OCI-LY7 (cell line): Measurements from ENCODE around the gene IGSF23. TPM values are rescaled to one million over a fixed set of nuclear protein-coding genes. Genes with fewer than 3 reads are reported as not detected.

Experiments
- BruUV-seq: library from RNA; stranded (reverse); fragments of 400-500 nt; replicated peaks from 2 replicates; lab custom pipeline; 2021; lab: Mats Ljungman, UMichigan
- CTCF ChIA-PET: fragments of 300-600 bp; sonication (Branson Sonifier 250); formaldehyde crosslinking; loops from one replicate; lab custom pipeline; 2022; ENCODE audit warnings: antibody characterized with exemption; ENCODE audit not compliant: unreplicated experiment; lab: Charles Lee
- POLR2A ChIA-PET: fragments of 300-600 bp; sonication (Branson Sonifier 250); formaldehyde crosslinking; loops from one replicate; lab custom pipeline; 2022; ENCODE audit warnings: antibody characterized with exemption; lab: Charles Lee
- DNase-seq: peaks from one replicate; pipeline ENCODE4 v3.0.0-alpha.2; 2015; ENCODE audit warnings: low spot score
- H2AFZ ChIP-seq: fragments of 200-600 bp; sonication (generic), shearing (Covaris generic); 2 replicates; pipeline ENCODE4 v1.6.1; 2014; ENCODE audit warnings: mild to moderate bottlenecking, antibody characterized with exemption, low read length, moderate library complexity
- H3K27ac ChIP-seq: fragments of 200-600 bp; sonication (generic); 2 replicates; pipeline ENCODE4 v1.5.1; 2014; ENCODE audit warnings: mixed run types, low read depth, mild to moderate bottlenecking, moderate library complexity, low read length, inconsistent platforms; ENCODE audit not compliant: poor library complexity, severe bottlenecking
- H3K36me3 ChIP-seq: fragments of 200-600 bp; sonication (generic); 2 replicates; pipeline ENCODE4 v1.6.1; 2014; ENCODE audit warnings: mild to moderate bottlenecking, antibody characterized with exemption, low read length, moderate library complexity, mixed read lengths; ENCODE audit not compliant: insufficient read depth
- H3K4me1 ChIP-seq: fragments of 200-600 bp; sonication (generic); 2 replicates; pipeline ENCODE4 v1.5.1; 2014; ENCODE audit warnings: mild to moderate bottlenecking, low read length; ENCODE audit not compliant: insufficient read depth, poor library complexity, severe bottlenecking
- H3K4me2 ChIP-seq: fragments of 200-600 bp; sonication (generic); 2 replicates; pipeline ENCODE4 v1.6.1; 2014; ENCODE audit warnings: mild to moderate bottlenecking, low read length
- H3K4me3 ChIP-seq: fragments of 200-600 bp; sonication (generic); 2 replicates; pipeline ENCODE4 v1.5.1; 2014; ENCODE audit warnings: mild to moderate bottlenecking, low read depth, low read length; ENCODE audit not compliant: poor library complexity, severe bottlenecking
- H3K79me2 ChIP-seq: fragments of 200-600 bp; sonication (generic); 2 replicates; pipeline ENCODE4 v1.6.1; 2016; ENCODE audit warnings: low read depth, mild to moderate bottlenecking, low read length, moderate library complexity, mixed read lengths; ENCODE audit not compliant: insufficient read depth
- H3K9me2 ChIP-seq: fragments of 200-600 bp; sonication (generic); 2 replicates; pipeline ENCODE4 v1.6.1; 2016; ENCODE audit warnings: mild to moderate bottlenecking, low read length, mixed read lengths; ENCODE audit not compliant: insufficient read depth
- H3K9me3 ChIP-seq: fragments of 200-600 bp; sonication (generic); 2 replicates; pipeline ENCODE4 v1.6.1; 2014; ENCODE audit warnings: mild to moderate bottlenecking, mixed run types, low read length, mixed read lengths
- H4K20me1 ChIP-seq: fragments of 200-600 bp; sonication (generic); 2 replicates; pipeline ENCODE4 v1.6.1; 2014; ENCODE audit warnings: mild to moderate bottlenecking, antibody characterized with exemption, low read length, moderate library complexity, mixed read lengths; ENCODE audit not compliant: insufficient read depth
- CTCF ChIP-seq: fragments of 200-600 bp; sonication (generic); conservative IDR thresholded peaks from 2 replicates; pipeline ENCODE4 v1.5.1; 2014; ENCODE audit warnings: mild to moderate bottlenecking, antibody characterized with exemption, low read length, moderate library complexity, mixed read lengths
- EZH2phosphoT487 ChIP-seq: fragments of 200-600 bp; sonication (generic); IDR thresholded peaks from 2 replicates; pipeline ENCODE4 v1.6.1; 2018; ENCODE audit warnings: low read depth, borderline replicate concordance, mild to moderate bottlenecking, mixed run types, antibody characterized with exemption, low read length, moderate library complexity, mixed read lengths
- intact Hi-C: fragments of 100-400 bp; cut with micrococcal nuclease; formaldehyde crosslinking; loops from one replicate; pipeline ENCODE4 v1.10.0; 2022; ENCODE audit not compliant: unreplicated experiment
- total RNA-seq, 2 experiments: library from RNA; depleted of rRNA in 1 of 2; stranded (reverse); fragments of >200 nt in 1 of 2; shearing (Covaris generic) in 1 of 2; gene quantifications; 2 replicates each; pipeline ENCODE4 v1.2.3, GENCODE V29; 2014 to 2022

Gene IGSF23
- total RNA-seq, 2 experiments from 2014 or later = not detected

GRCh38 chr19:44643605-44644401, 30.4 kb downstream of the IGSF23 start, which contains the start of gene PVR:
TSS of gene PVR (plus strand) at chr19:44643910. CDS start at chr19:44644097, 187 bp downstream.
- TF ChIP-seq CTCF = no peak
- TF ChIP-seq EZH2phosphoT487 = no peak
- Histone ChIP-seq H3K4me3 (no peak within 1 kb of the TSS), H3K4me1 (no peaks in the 10 kb centered on the region), H4K20me1 (no peaks in the 10 kb centered on the region), H3K27ac (no peak within 1 kb of the TSS), H3K9me3 (no peaks in the 10 kb centered on the region), H3K36me3 (no peaks in the 10 kb centered on the region), H2AFZ (no peak within 1 kb of the TSS), H3K79me2 (no peaks in the 10 kb centered on the region), H3K9me2 (no peaks in the 10 kb centered on the region), H3K4me2 (no peak within 1 kb of the TSS)
- ChIA-PET POLR2A (no interaction called here), CTCF (no interaction called here)
- no TSS peak for BruUV-seq
- intact Hi-C loops = no loop called here
- no peak for DNase-seq

GRCh38 chr19:44644402-44645016, 31.1 kb downstream of the IGSF23 start:
- Histone ChIP-seq H4K20me1 (no peaks in the 10 kb centered on the region), H3K36me3 (no peaks in the 10 kb centered on the region), H3K4me3 (no peak overlapping the region), H3K9me3 (no peaks in the 10 kb centered on the region), H3K4me1 (no peaks in the 10 kb centered on the region), H3K27ac (no peak overlapping the region), H3K4me2 (no peak overlapping the region), H3K9me2 (no peaks in the 10 kb centered on the region), H3K79me2 (no peaks in the 10 kb centered on the region), H2AFZ (no peak overlapping the region)
- TF ChIP-seq EZH2phosphoT487 (no peak), CTCF (no peak)
- intact Hi-C loops = no loop called here
- ChIA-PET CTCF (no interaction called here), POLR2A (no interaction called here)
- no peak for DNase-seq
- BruUV-seq = no TSS peak

GRCh38 chr19:44645407-44646048, 32.2 kb downstream of the IGSF23 start:
- intact Hi-C loops = no loop called here
- POLR2A ChIA-PET = no interaction called here
- BruUV-seq = no TSS peak

More at GRCh38 chr19:44645407-44646048, 32.2 kb downstream of the IGSF23 start:
- Histone ChIP-seq H3K79me2 (no peaks in the 10 kb centered on the region), H3K4me3 (no peak overlapping the region), H3K9me3 (no peaks in the 10 kb centered on the region), H3K4me2 (no peak overlapping the region), H3K27ac (no peak overlapping the region), H3K4me1 (no peaks in the 10 kb centered on the region), H4K20me1 (no peaks in the 10 kb centered on the region), H3K9me2 (no peaks in the 10 kb centered on the region), H3K36me3 (no peaks in the 10 kb centered on the region), H2AFZ (no peak overlapping the region)
- CTCF ChIA-PET = no interaction called here
- DNase-seq = no peak
- TF ChIP-seq CTCF = no peak
- no peak for TF ChIP-seq EZH2phosphoT487
